Smooth muscle cell of the pulmonary artery (primary cell): Measurements from ENCODE around the gene PLSCR5. TPM values are rescaled to one million over a fixed set of nuclear protein-coding genes. Genes with fewer than 3 reads are reported as not detected.

ENCODE experiments used
- total RNA-seq: library from RNA; depleted of rRNA; stranded (reverse); fragments of >200 nt; gene quantifications from 2 replicates; pipeline ENCODE4 v1.2.3, GENCODE V29; 2014

PLSCR5 gene, protein sequence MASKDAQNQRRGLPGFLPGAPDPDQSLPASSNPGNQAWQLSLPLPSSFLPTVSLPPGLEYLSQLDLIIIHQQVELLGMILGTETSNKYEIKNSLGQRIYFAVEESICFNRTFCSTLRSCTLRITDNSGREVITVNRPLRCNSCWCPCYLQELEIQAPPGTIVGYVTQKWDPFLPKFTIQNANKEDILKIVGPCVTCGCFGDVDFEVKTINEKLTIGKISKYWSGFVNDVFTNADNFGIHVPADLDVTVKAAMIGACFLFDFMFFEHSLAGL
- not detected in 2 replicates for total RNA-seq

DNA sequence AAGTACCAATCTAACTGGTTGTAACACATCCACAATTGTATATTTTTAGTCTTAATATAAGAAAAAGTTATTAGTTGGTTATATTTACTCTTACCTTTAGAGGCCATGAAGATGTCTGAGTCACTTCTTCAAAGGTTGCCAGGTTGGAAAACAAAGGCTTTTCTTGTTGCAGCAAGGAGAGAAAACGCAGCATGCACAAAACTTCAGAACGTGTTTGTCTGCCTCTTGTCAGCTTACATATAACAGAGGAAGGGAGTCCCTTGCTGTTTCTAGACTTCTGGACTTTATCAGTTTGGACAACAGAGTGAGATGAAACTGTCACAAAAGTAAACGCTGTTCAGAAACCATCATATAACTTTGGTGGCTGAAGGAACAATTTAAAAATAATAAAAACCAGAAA, at the start of gene PLSCR5:
PLSCR5 (minus strand) TSS at position 241 of the 400 bp plus-strand sequence; CDS start at position 107, 134 bp downstream.

DNA sequence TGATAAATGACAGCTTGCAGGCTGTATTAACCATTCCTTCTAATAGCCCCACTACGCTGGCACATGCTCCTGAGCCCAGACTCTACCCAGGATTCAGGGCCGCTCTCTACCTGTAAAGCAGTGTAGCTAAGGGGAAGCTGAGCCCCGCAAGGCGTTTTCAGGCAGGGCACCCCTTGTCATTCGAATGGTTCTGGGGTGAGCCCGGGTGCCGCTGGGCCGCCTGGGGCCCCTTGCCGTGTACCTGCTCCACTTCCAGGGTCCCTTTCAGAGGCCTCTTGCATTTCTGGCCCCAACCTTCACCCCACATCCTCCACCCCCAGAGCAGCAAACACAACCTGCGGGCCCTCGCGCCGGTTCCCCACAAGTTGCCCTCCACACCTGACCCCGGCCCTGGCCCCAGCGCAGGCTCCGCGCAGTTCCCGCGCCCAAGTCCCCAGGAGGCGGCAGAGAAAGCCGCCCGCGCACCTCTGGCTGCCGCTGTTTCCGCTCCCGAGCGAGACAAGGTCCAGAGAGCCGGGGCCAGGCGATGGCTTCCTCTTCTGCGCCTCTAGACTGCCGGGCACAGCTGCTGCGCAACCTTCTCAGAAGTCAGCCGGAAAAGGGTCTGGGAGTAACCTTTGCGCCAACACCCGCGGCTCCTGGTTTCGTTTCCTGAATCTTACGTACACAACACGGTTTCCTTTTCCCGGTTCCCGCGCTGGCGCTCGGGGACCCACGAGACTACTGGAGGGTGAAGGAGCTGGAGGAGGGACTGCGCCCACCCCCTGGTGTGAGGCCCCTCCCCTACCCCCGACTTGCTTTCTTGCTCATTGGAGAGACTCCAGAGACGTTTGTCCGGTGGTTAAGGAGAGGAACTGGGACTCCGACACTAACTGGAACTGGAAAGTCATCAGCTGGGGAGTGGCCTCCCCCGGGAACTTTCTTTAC, 60.9 kb downstream of the PLSCR5 start, which contains the start of gene PLSCR1:
PLSCR1 (minus strand) TSS at position 606 of the 927 bp plus-strand sequence. CDS start 8,055 bp downstream, outside the sequence.

Other genes starting within 250 kb of the PLSCR5 start
- 0.26 TPM in 1 of 2 replicates, not detected in the other for gene PLSCR2, start 135.8 kb downstream of the PLSCR5 start, total RNA-seq
- 25.6 and 26.6 TPM in 2 replicates for gene PLSCR1, start 60.7 kb downstream of the PLSCR5 start, total RNA-seq